BJ (cell line): Measurements from ENCODE around the gene PTPN7. TPM values are rescaled to one million over a fixed set of nuclear protein-coding genes. Genes with fewer than 3 reads are reported as not detected.

Experiments
- CTCF ChIA-PET: fragments of 350-600 bp; formaldehyde crosslinking; extraction: SDS; loops from one replicate; lab custom pipeline; 2021; ENCODE audit warnings: antibody characterized with exemption, inconsistent platforms; lab: Yijun Ruan, JAX
- POLR2A ChIA-PET: fragments of 300-600 bp; sonication (Branson Sonifier 250); formaldehyde crosslinking; extraction: SDS; loops from one replicate; lab custom pipeline; 2021; ENCODE audit warnings: antibody characterized with exemption; lab: Charles Lee
- DNase-seq: peaks from one replicate; pipeline ENCODE4 v3.0.0-alpha.2; 2011; ENCODE audit warnings: low read depth
- H3K27me3 ChIP-seq: 2 replicates; pipeline ENCODE4 v1.6.0; 2011; ENCODE audit warnings: low read length; ENCODE audit not compliant: control insufficient read depth, insufficient read depth
- H3K36me3 ChIP-seq: 2 replicates; pipeline ENCODE4 v1.5.1; 2011; ENCODE audit warnings: low read length; ENCODE audit not compliant: control insufficient read depth, insufficient read depth
- H3K4me3 ChIP-seq: 2 replicates; pipeline ENCODE4 v1.5.1; 2011; ENCODE audit warnings: low read depth, mild to moderate bottlenecking, control low read depth, low read length
- polyA plus RNA-seq: library from polyadenylated mRNA; depleted of rRNA; stranded (reverse); fragments of >200 nt; gene quantifications from 2 replicates; pipeline ENCODE4 v1.2.3, GENCODE V29; 2011; rRNA removed
- TF ChIP-seq, protein P1 (sequence below): IDR thresholded peaks from 2 replicates; pipeline ENCODE4 v1.5.1; 2011; ENCODE audit warnings: low read depth, mild to moderate bottlenecking, control low read depth, inconsistent platforms, low read length, moderate library complexity; ENCODE audit not compliant: insufficient read depth

The PTPN7 gene
- polyA plus RNA-seq, 1 experiment, result not detected

DNA sequence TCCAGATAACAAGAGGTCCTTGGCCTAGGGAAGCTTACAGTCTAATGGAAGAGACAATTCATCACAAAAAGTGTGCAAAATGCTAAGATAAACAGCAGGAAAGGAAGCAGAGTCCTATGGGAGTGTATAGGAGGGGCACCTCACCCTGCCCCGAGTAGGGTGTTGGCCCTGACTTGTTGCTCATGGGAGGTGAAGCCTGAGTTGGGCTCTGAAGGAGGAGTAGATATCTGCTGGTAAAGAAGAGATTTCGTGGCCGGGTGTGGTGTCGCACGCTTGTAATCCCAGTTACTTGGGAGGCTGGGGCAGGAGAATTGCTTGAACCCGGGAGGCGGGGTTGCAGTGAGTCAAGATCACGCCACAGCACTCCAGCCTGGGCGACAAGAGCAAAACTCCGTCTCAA, 56.3 kb downstream of the PTPN7 start:
- no peaks in the 10 kb centered on the region for H3K36me3 ChIP-seq
- DNase-seq, result no peak
- H3K4me3 ChIP-seq, result no peak overlapping the region
- TF ChIP-seq, protein P1, sequence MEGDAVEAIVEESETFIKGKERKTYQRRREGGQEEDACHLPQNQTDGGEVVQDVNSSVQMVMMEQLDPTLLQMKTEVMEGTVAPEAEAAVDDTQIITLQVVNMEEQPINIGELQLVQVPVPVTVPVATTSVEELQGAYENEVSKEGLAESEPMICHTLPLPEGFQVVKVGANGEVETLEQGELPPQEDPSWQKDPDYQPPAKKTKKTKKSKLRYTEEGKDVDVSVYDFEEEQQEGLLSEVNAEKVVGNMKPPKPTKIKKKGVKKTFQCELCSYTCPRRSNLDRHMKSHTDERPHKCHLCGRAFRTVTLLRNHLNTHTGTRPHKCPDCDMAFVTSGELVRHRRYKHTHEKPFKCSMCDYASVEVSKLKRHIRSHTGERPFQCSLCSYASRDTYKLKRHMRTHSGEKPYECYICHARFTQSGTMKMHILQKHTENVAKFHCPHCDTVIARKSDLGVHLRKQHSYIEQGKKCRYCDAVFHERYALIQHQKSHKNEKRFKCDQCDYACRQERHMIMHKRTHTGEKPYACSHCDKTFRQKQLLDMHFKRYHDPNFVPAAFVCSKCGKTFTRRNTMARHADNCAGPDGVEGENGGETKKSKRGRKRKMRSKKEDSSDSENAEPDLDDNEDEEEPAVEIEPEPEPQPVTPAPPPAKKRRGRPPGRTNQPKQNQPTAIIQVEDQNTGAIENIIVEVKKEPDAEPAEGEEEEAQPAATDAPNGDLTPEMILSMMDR, result no peak
- CTCF ChIA-PET, result interaction anchor here (1.2 kb wide), 1 partner anchor 96 kb away, joined by 3 read pairs; no protein-coding TSS in a partner anchor
- H3K27me3 ChIP-seq, result no peaks in the 10 kb centered on the region
- POLR2A ChIA-PET, result no interaction called here

DNA sequence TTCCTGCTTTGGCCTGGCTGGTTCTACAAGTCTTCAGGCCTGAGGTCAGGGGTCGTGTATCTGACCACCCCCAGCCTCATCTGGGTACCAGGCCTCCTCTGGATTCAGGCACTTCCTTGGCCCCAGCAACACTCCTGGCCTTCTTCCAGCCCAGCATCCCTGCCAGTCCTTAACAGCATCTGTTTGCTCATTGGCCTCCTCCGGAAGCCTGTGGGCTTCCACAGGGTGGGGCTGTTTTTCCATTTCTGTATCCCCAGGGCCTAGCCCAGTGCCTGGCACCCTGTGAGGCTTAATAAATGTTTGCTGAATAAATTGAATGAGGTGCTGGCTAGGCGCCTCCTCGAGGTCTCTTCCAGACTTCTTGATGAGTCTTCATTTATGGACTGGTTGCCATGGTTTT, 59.2 kb downstream of the PTPN7 start:
- POLR2A ChIA-PET, result no interaction called here
- Histone ChIP-seq H3K36me3 (no peaks in the 10 kb centered on the region), H3K4me3 (no peak overlapping the region), H3K27me3 (no peaks in the 10 kb centered on the region)
- TF ChIP-seq, protein P1, result no peak
- CTCF ChIA-PET, result interaction anchor here (1.1 kb wide), 1 partner anchor 33 kb away, joined by 4 read pairs; no protein-coding TSS in a partner anchor
- no peak for DNase-seq

Other genes with a start within 250 kb of the PTPN7 start
- 67.8 and 112 TPM in 2 replicates for gene LMOD1, start 214.1 kb downstream of the PTPN7 start, polyA plus RNA-seq
- gene TIMM17A, start 205.1 kb downstream of the PTPN7 start, polyA plus RNA-seq, result 54.6 and 87.5 TPM in 2 replicates
- 42.6 and 51.5 TPM in 2 replicates for gene RNPEP, start 178.0 kb downstream of the PTPN7 start, polyA plus RNA-seq
- gene ELF3, start 150.0 kb downstream of the PTPN7 start, polyA plus RNA-seq, result 0.02 and 0.21 TPM in 2 replicates
- not detected in 2 replicates for gene GPR37L1, start 37.7 kb downstream of the PTPN7 start, polyA plus RNA-seq
- 54.5 and 76.6 TPM in 2 replicates for gene ARL8A, start 15.9 kb downstream of the PTPN7 start, polyA plus RNA-seq
- gene LGR6, start 33.2 kb upstream of the PTPN7 start, polyA plus RNA-seq, result not detected in 2 replicates
- 50.4 and 64.6 TPM in 2 replicates for gene UBE2T, start 181.3 kb upstream of the PTPN7 start, polyA plus RNA-seq
- gene PPP1R12B, start 188.1 kb upstream of the PTPN7 start, polyA plus RNA-seq, result 9.4 and 10.8 TPM in 2 replicates